Gastrocnemius medialis (tissue), 4 donors: Measurements from ENCODE around the gene LTBP1. TPM values are rescaled to one million over a fixed set of nuclear protein-coding genes. Genes with fewer than 3 reads are reported as not detected.

Source experiments
- ATAC-seq, 2 donors: fragments of 150-250 bp; one replicate each; pipeline ENCODE4 v1.9.1; 2016
- DNase-seq, 2 donors: peaks; one replicate each; pipeline ENCODE4 v3.0.0-alpha.2; 2019
- H3K27ac ChIP-seq, 4 donors: fragments of 200-600 bp; sonication (generic); 1 replicate in 1 of 4; 2 replicates in 3 of 4; pipeline ENCODE4 v1.5.1; 2016 to 2018; ENCODE audit warnings: mild to moderate bottlenecking in 2 of 4, moderate library complexity in 1 of 4
- H3K27me3 ChIP-seq, 3 donors: fragments of 200-600 bp; sonication (generic) in 2 of 3; 1 replicate in 1 of 3; 2 replicates in 2 of 3; pipeline versions ENCODE4 v1.5.1 to v1.6.0; 2016 to 2019; ENCODE audit warnings: mild to moderate bottlenecking in 1 of 3, moderate library complexity in 1 of 3
- H3K36me3 ChIP-seq, 2 donors: fragments of 200-600 bp; sonication (generic) in 1 of 2; one replicate each; pipeline ENCODE4 v1.5.1; 2017 to 2018
- H3K4me1 ChIP-seq, 2 donors: fragments of 200-600 bp; sonication (generic) in 1 of 2; one replicate each; pipeline ENCODE4 v1.5.1; 2016 to 2017; ENCODE audit warnings: mild to moderate bottlenecking in 2 of 2
- H3K4me3 ChIP-seq, 4 donors: fragments of 200-600 bp; sonication (generic) in 3 of 4; 1 replicate in 1 of 4; 2 replicates in 3 of 4; pipeline ENCODE4 v1.5.1; 2016 to 2019; ENCODE audit warnings: mild to moderate bottlenecking in 2 of 4
- H3K9me3 ChIP-seq, 3 donors: fragments of 200-600 bp; sonication (generic) in 2 of 3; 1 replicate in 1 of 3; 2 replicates in 2 of 3; pipeline ENCODE4 v1.5.1; 2016 to 2019
- POLR2A ChIP-seq, 2 donors: fragments of 450-650 bp; IDR thresholded peaks; one replicate each; pipeline ENCODE4 v1.6.1; 2017; ENCODE audit warnings: antibody characterized with exemption in 2 of 2, mild to moderate bottlenecking in 2 of 2, moderate library complexity in 2 of 2
- in situ Hi-C, 4 donors: fragments of 200-750 bp; cut with MboI; loops; one replicate each; pipeline versions ENCODE4 v1.15.0 to v1.8.0; 2017; ENCODE audit warnings: low sequenced_read_pairs in 4 of 4
- intact Hi-C: fragments of 100-400 bp; cut with DNase I; formaldehyde crosslinking; loops from one replicate; pipeline ENCODE4 v1.15.1; 2023; ENCODE audit warnings: low total_unique reads
- total RNA-seq, 4 donors: library from RNA; depleted of rRNA; stranded (reverse); fragments of >200 nt; gene quantifications; one replicate each; pipeline versions ENCODE4 v1.1.0 to v1.2.3, GENCODE V29; 2016
- TF ChIP-seq, protein P1 (sequence below), 5 experiments: fragments of 450-650 bp in 3 of 5; fragments of 200-600 bp in 2 of 5; sonication (generic) in 2 of 5; IDR thresholded peaks in 4 of 5; conservative IDR thresholded peaks in 1 of 5; 1 replicate in 4 of 5; 2 replicates in 1 of 5; pipeline ENCODE4 v1.5.1; 2016 to 2019; ENCODE audit warnings: antibody characterized with exemption in 5 of 5, mild to moderate bottlenecking in 3 of 5, moderate library complexity in 3 of 5

The LTBP1 gene
- total RNA-seq, 4 donors from 2014 or later, result 8.0 to 42.8 (median 18.4) TPM

- no peak overlapping the region for H3K4me3 ChIP-seq
- DNase-seq (no peak), ATAC-seq (no peak)
- H3K27me3 ChIP-seq, result no peaks in the 10 kb centered on the region
- H3K9me3 ChIP-seq, result no peaks in the 10 kb centered on the region
- peaks cover 8 to 12% of the 10 kb centered on the region in 2 donors for H3K4me1 ChIP-seq
- TF ChIP-seq, protein P1, sequence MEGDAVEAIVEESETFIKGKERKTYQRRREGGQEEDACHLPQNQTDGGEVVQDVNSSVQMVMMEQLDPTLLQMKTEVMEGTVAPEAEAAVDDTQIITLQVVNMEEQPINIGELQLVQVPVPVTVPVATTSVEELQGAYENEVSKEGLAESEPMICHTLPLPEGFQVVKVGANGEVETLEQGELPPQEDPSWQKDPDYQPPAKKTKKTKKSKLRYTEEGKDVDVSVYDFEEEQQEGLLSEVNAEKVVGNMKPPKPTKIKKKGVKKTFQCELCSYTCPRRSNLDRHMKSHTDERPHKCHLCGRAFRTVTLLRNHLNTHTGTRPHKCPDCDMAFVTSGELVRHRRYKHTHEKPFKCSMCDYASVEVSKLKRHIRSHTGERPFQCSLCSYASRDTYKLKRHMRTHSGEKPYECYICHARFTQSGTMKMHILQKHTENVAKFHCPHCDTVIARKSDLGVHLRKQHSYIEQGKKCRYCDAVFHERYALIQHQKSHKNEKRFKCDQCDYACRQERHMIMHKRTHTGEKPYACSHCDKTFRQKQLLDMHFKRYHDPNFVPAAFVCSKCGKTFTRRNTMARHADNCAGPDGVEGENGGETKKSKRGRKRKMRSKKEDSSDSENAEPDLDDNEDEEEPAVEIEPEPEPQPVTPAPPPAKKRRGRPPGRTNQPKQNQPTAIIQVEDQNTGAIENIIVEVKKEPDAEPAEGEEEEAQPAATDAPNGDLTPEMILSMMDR (IDR thresholded peaks at IDR 0.05 in 4 of 5, conservative IDR thresholded peaks at IDR 0.05 in 1 of 5), result no peak
- intact Hi-C loops (loop anchor here (5.0 to 10.0 kb wide), 3 partner anchors 88 to 598 kb away; no protein-coding TSS in a partner anchor), in situ Hi-C loops (loop anchor here in 3 of 4 donors (10.0 kb wide), 3 partner anchors 96 to 596 kb away; no protein-coding TSS in a partner anchor)
- no peaks in the 10 kb centered on the region for H3K36me3 ChIP-seq
- H3K27ac ChIP-seq, result no peak overlapping the region
Observed at GRCh38 chr2:33370636-33371265, 424.0 kb downstream of the LTBP1 start.

GRCh38 chr2:33371304-33372090, 424.7 kb downstream of the LTBP1 start:
- no peak overlapping the region for H3K4me3 ChIP-seq
- no peaks in the 10 kb centered on the region for H3K9me3 ChIP-seq
- TF ChIP-seq, protein P1 (IDR thresholded peaks at IDR 0.05 in 4 of 5, conservative IDR thresholded peaks at IDR 0.05 in 1 of 5), result no peak
- TF ChIP-seq POLR2A (IDR thresholded peaks at IDR 0.05), result no peak
- no peaks in the 10 kb centered on the region for H3K27me3 ChIP-seq
- peaks cover under 1 to 5% of the 10 kb centered on the region in 2 donors for H3K4me1 ChIP-seq
- in situ Hi-C loops (loop anchor here in 3 of 4 donors (10.0 kb wide), 3 partner anchors 97 to 597 kb away; no protein-coding TSS in a partner anchor), intact Hi-C loops (loop anchor here (5.0 to 10.0 kb wide), 3 partner anchors 89 to 599 kb away; no protein-coding TSS in a partner anchor)
- DNase-seq (no peak), ATAC-seq (no peak)
- H3K27ac ChIP-seq, result no peak overlapping the region
- no peaks in the 10 kb centered on the region for H3K36me3 ChIP-seq

GRCh38 chr2:33372940-33373553, 426.3 kb downstream of the LTBP1 start:
- no peak for ATAC-seq
- H3K4me1 ChIP-seq, result no peaks in the 10 kb centered on the region
- intact Hi-C loops, result loop anchor here (5.0 to 10.0 kb wide), 3 partner anchors 91 to 601 kb away; no protein-coding TSS in a partner anchor

GRCh38 chr2:33373986-33374385, 427.2 kb downstream of the LTBP1 start:
- Histone ChIP-seq H3K4me3 (no peak overlapping the region), H3K27ac (no peak overlapping the region), H3K9me3 (no peaks in the 10 kb centered on the region), H3K4me1 (no peaks in the 10 kb centered on the region), H3K27me3 (no peaks in the 10 kb centered on the region), H3K36me3 (no peaks in the 10 kb centered on the region)
- TF ChIP-seq, protein P1 (IDR thresholded peaks at IDR 0.05 in 4 of 5, conservative IDR thresholded peaks at IDR 0.05 in 1 of 5), result no peak
- TF ChIP-seq POLR2A (IDR thresholded peaks at IDR 0.05), result no peak
- in situ Hi-C loops (loop anchor here in 3 of 4 donors (10.0 kb wide), 3 partner anchors 99 to 599 kb away; no protein-coding TSS in a partner anchor), intact Hi-C loops (loop anchor here (5.0 to 10.0 kb wide), 3 partner anchors 92 to 602 kb away; no protein-coding TSS in a partner anchor)
- ATAC-seq (peak; percentile 76 to 78), DNase-seq (peak; percentile 4 to 12)

More at GRCh38 chr2:33372940-33373553, 426.3 kb downstream of the LTBP1 start:
- no peaks in the 10 kb centered on the region for H3K36me3 ChIP-seq
- TF ChIP-seq POLR2A (IDR thresholded peaks at IDR 0.05), result no peak
- TF ChIP-seq, protein P1 (IDR thresholded peaks at IDR 0.05 in 4 of 5, conservative IDR thresholded peaks at IDR 0.05 in 1 of 5), result peak; percentile 48 to 73 (median 61)
- H3K27me3 ChIP-seq, result no peaks in the 10 kb centered on the region
- H3K9me3 ChIP-seq, result no peaks in the 10 kb centered on the region
- DNase-seq, result no peak
- H3K4me3 ChIP-seq, result no peak overlapping the region
- H3K27ac ChIP-seq, result no peak overlapping the region
- in situ Hi-C loops, result loop anchor here in 3 of 4 donors (10.0 kb wide), 3 partner anchors 98 to 598 kb away; no protein-coding TSS in a partner anchor
